ENCODE measurements around the gene TMEM169.
"Not testable (repeated sequence)": the region's sequence is repeated elsewhere in the genome, so short reads cannot be mapped to it uniquely, and the experiment has no call there.

The TMEM169 gene

DNA sequence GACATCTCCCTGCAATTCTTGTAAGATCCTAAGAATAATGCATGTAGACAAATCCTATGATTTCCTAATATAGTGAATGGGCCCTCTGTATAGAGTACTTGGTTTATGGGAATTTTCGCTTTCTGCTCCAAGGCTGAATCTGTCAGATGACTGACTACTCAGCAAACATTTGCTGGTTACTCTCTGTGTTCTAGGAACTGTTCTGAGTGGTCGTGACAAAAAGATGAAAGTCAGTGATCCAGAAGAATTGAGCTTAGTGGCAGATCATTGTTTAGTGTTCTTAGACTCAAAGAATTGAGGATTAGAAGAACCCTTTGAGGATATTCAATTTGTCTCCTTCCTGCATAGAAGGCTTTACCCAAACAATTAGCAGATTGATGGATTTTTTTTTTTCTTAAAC, 37.4 kb downstream of the TMEM169 start:
- H3K27ac ChIP-seq, result no peak overlapping the region

DNA sequence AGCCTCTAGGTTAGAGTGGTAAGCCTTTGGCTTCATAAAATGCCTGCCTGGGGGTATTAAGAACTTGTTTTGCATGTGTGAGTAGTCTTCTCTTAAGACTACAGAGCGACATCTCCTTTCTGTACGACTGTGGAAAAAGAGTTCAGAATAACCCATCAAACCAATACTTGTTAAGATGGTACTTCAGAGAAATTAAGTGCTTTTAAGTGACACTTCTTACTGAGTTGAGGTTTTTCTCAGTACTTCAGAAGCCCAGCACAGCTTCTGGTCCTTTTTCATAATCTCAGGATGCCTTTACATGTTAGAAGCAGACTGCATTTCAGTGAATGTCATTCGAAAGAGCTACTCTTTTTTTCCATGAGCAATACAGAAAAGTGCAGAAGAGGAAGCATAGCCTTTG, 38.3 kb downstream of the TMEM169 start:
- H3K27ac ChIP-seq, result no peak overlapping the region
- DNase-seq (ENCODE audit: low read depth, low spot score), result no peak

More for the DNA sequence above, 37.4 kb downstream of the TMEM169 start:
- no peak for DNase-seq (ENCODE audit: low read depth, low spot score)

DNA sequence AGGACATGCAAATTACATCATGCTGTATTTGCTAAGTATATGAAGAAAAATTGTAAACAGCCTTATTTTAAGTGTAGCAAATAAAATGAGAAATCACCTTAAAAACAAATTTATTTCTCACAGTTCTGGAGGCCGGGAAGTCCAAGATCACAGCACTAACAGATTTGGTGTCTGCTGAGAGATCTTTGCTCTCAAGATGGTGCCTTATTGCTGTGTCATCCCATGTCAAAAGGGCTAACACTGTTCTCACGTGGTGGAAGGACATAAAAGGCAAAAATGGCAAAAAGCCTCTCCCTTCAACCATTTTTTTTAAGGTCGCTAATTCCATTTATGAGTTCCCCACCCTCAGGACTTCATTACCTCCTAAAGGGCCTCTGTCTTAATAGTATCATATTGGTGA, 39.5 kb downstream of the TMEM169 start:
- DNase-seq (ENCODE audit: low read depth, low spot score), result no peak
- no peak overlapping the region for H3K27ac ChIP-seq

- H3K27ac ChIP-seq, result no peak overlapping the region
- DNase-seq (ENCODE audit: low read depth, low spot score), result no peak
Measured at GRCh38 chr2:216126943-216127342, 45.2 kb downstream of the TMEM169 start.

- no peak overlapping the region for H3K27ac ChIP-seq
- DNase-seq (ENCODE audit: low read depth, low spot score), result no peak
Measured at GRCh38 chr2:216130346-216130971, 48.7 kb downstream of the TMEM169 start.

GRCh38 chr2:216131175-216131926, 49.6 kb downstream of the TMEM169 start:
- H3K27ac ChIP-seq, result no peak overlapping the region
- DNase-seq (ENCODE audit: low read depth, low spot score), result no peak

GRCh38 chr2:216132585-216132984, 50.9 kb downstream of the TMEM169 start:
- no peak overlapping the region for H3K27ac ChIP-seq
- DNase-seq (ENCODE audit: low read depth, low spot score), result no peak

GRCh38 chr2:216133397-216133796, 51.7 kb downstream of the TMEM169 start:
- H3K27ac ChIP-seq, result no peak overlapping the region
- DNase-seq (ENCODE audit: low read depth, low spot score), result no peak

DNA sequence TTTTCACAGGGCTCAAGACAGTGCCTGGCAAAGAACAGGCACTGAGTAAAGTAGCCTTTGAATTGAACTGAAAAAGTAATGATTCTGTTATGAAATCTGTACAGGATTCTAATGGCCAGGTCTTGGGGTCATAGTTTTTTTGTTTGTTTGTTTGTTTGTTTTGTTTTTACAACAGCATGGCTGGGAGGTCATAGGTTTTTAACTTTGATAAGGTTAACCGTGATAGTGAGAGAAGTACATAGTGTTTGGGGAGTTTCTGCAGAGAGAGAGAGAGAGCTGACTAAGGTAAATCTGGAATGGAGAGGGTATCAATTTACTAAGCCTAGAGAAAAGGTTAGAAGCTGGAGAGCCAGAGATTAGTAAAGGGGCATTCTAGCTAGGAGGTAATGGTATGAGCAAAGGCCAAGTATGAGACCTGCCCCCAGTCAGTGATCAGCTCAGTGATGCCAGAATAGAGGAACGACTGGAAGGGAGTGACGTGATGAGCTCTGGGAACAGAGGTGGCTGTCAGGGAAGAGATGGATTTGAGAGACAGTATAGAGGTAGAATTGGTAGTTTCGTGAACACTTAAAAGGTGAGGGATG, 53.3 kb downstream of the TMEM169 start:
- no peak overlapping the region for H3K27ac ChIP-seq

DNA sequence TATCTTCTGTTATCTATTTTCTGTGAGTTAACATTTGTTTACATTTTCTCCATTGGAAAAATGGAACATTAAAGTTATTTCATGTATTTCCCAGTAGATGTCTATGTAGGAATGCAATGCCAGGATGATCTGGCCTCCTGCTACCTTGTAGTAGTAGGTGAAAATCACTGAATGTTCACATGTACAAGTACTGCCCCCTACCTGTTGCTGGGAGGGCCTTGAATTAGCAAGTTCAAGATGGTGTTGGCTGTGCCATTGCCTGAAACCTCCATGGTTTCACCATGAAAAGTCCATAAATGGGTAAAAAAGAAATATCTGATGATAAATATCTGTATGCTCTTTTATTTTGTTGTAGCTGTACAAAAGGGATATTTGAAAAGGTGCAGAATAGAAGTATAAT, 58.2 kb downstream of the TMEM169 start:
- no peak for DNase-seq (ENCODE audit: low read depth, low spot score)

More for the DNA sequence above, 53.3 kb downstream of the TMEM169 start:
- DNase-seq (ENCODE audit: low read depth, low spot score), result no peak

DNA sequence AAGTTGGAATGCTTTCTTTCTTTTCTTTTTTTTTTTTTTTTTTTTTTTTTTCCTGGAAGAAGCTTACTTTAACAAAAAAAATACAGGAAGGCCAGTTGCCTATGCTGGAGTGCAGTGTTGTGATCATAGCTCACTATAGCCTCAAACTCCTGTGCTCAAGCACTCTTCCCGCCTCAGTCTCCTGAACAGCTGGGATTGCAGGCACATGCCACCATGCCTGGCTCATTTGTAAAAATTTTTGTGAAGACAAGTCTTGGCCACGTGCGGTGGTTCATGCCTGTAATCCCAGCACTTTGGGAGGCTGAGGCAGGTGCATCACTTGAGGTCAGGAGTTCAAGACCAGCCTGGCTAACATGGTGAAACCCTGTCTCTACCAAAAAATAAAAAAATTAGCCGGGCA, 59.8 kb downstream of the TMEM169 start:
- DNase-seq (ENCODE audit: low read depth, low spot score); H3K27ac ChIP-seq: not testable (repeated sequence)

More for the DNA sequence above, 58.2 kb downstream of the TMEM169 start:
- no peak overlapping the region for H3K27ac ChIP-seq

- no peak overlapping the region for H3K27ac ChIP-seq
- DNase-seq (ENCODE audit: low read depth, low spot score), result no peak
Measured at GRCh38 chr2:216142540-216142939, 60.8 kb downstream of the TMEM169 start.

DNA sequence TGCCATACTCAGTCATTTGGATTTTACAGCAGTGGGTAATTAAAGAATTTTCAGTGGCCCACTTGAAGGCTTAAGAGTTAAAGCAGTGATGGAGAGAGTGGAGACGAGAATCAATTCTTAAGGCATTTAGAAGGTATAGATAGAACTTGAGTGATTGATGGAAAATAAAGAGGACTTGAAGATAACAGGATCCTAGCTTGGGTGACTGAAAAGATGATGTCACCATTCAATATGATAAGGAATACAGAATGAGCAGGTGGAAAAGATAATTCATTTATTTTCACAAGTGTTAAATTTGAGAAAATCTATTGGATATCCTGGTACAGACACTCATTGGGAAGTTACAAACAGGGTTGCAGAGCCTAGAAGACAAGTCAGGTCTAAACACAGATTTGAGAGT, 62.7 kb downstream of the TMEM169 start:
- DNase-seq (ENCODE audit: low read depth, low spot score), result no peak
- no peak overlapping the region for H3K27ac ChIP-seq

DNA sequence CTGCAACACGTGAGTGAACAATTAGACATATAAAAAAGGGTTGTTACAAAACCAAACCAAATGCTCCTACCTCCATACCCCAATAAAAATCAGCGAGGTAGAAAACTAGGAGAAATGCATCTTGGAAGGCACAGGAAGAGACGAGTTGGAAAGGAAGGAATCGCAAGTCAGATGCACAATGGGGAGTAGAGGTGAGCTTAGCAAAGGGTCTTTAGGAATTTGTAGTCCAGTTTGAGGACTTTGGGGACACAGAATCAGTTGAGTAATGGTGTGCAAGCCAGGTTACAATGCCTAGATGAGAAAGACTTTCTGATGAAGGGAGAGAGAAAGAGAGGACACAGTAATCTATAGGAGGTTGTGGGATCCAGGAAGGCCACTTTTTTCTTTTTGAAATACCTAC, 63.1 kb downstream of the TMEM169 start:
- no peak for DNase-seq (ENCODE audit: low read depth, low spot score)
- H3K27ac ChIP-seq, result no peak overlapping the region

- DNase-seq (ENCODE audit: low read depth, low spot score), result no peak
- H3K27ac ChIP-seq, result no peak overlapping the region
Measured at GRCh38 chr2:216146573-216146972, 64.9 kb downstream of the TMEM169 start.

DNA sequence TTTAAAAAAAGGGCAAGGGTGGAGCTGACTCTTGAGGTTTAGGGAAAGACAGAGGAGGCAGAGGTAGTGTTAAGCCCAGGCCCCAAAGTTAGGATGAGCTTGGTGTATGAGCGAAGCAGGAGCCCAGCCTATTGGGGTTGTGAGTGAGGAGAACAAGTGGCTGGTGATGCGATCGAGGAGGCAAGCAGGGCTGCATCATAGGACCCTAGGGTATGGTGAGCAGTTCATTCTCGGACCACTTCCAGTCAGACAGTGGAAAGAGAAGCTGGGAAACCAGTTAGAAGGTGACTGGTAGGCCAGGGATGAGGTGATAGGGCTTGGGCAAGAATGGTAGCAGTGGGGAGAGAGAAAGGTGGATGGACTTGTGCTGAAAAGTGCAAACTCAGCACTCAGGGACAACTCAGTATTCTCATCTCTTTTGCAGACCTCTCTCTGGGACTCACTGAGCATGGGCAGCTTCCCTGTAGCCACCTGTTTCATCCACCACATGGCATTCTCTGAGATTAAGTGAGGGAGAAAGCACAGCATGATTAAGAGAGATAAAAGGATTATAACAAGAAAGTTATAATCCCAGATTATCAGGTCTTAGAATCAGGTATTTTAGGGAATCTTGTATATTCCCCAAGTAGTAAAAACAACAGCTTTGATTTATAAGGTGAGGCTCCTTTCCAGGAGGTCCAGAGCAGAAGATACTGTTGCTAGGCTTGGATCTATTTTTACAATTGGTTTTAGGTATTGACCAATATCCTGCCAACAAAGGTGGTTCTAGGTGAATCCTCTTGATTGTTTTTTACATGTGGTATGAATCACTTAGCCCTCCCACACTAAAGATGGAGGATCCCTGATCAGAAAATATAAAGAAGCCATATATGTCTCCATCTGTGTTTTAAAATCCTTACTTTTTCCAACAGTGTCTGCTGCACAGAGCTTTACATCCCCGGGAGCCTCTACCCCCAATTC, 65.7 kb downstream of the TMEM169 start:
- H3K27ac ChIP-seq, result no peak overlapping the region

GRCh38 chr2:216148983-216149382, 67.3 kb downstream of the TMEM169 start:
- DNase-seq (ENCODE audit: low read depth, low spot score), result no peak
- peak overlapping the region; percentile 20 for H3K27ac ChIP-seq

More for the DNA sequence above, 65.7 kb downstream of the TMEM169 start:
- no peak for DNase-seq (ENCODE audit: low read depth, low spot score)

DNA sequence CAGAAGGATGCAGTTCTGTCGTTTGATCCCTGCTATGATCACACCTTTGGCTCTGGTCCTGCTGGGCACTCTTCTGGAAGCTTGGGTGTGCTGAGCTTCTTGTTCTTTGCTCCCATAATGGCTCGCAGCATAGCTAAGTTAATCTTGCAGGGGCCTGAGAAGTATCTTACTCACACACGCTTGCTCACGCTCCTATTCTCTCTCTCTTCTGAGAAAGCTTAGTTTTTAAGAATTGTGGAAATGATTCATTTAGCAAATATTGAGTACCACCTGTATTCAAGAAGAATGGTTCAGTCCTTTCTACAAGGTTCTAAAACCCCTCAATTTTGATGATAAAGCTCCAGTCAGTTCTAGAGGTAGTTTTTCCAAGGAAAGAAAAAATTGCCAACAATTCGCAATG, 68.0 kb downstream of the TMEM169 start:
- DNase-seq (ENCODE audit: low read depth, low spot score), result no peak
- H3K27ac ChIP-seq, result peak overlapping the region; percentile 20

DNA sequence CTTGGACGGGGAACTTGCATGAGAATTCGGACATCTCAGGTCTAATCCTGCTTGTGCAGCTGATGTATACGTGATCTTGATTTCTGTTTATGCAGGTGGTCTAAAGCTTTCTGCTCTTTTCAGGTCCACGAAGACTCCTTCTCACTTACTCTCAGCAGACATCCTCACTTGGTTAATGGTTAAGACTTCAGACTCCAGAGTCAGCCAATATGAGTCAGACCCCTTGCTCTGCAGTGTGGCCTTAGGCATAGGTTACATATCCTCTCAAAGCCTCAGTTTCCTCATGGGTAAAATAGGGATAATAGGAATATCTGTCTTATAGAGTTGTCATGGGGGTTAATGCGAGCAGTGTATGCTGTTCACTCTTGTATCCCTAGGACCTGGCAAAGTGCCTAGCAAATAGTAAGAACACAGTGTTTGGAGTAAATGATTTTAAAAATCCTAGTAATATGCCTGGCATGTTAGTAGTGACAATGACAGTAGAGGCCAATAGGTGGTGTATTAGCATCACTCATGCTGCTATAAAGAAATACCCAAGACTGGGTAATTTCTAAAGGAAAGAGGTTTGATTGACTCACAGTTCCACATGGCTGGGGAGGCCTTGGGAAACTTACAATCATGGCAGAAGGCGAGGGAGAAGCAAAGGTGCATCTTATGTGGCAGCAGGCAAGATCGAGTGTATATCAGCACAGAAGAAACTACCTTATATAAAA, 69.8 kb downstream of the TMEM169 start:
- DNase-seq (ENCODE audit: low read depth, low spot score), result no peak
- H3K27ac ChIP-seq, result no peak overlapping the region

Measured in epithelial cell of prostate (primary cell).